ENCODE measurements around the gene ADAMTS17. TPM values are rescaled to one million over a fixed set of nuclear protein-coding genes. Genes with fewer than 3 reads are reported as not detected.

ADAMTS17 gene
- total RNA-seq, 1 experiment from 2014 or later = 0.25 TPM

DNA sequence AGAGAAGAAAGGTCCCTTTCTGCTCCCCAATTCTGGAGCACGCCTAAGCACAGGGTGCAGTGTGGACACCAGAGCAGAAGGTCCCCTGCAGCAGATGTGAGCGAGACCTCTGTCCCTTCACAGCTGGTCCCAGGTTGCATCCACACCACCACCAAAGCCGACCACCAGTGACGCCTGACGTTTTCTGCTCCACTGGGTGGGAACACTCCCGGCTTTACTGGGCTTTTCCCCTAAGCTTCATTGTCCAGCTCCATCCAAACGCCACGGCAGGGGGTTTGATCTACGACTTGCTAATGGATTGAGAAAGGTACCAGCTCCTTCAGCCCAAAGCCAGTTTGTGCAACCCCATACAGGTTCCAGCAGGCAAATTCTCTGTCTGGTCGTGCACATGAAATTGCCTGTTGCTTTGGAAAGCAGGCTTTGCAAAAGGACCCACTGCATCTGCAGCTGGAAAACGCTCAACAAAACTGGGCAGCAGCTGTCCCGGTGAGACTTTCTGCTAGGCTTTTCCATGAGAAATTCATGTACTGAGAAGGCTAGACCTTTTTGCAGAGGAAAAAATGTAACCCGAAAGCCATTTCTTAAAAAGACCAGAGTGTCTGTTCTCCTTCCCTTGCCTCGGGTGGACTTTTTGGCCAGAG, 31.1 kb downstream of the ADAMTS17 start:
- no peak for DNase-seq (ENCODE audit: low spot score)

DNA sequence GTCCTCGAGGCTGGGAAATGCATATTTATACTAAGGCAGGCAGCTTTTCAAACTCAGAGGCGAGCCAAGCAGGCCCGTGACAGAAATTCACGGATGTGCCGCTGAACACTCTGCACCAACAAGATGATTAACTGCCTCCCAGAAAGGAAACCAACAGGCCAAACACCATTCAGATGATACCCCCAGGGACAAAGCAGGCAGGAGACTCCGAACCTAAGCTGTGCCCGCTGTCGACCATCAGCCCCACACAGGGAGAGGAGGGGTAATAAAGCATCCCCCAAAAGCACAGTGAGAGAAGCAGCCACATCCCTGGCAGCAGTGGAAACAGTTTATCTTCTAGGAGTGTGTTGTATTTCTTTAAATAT, 31.8 kb downstream of the ADAMTS17 start:
- DNase-seq (ENCODE audit: low spot score) = no peak

DNA sequence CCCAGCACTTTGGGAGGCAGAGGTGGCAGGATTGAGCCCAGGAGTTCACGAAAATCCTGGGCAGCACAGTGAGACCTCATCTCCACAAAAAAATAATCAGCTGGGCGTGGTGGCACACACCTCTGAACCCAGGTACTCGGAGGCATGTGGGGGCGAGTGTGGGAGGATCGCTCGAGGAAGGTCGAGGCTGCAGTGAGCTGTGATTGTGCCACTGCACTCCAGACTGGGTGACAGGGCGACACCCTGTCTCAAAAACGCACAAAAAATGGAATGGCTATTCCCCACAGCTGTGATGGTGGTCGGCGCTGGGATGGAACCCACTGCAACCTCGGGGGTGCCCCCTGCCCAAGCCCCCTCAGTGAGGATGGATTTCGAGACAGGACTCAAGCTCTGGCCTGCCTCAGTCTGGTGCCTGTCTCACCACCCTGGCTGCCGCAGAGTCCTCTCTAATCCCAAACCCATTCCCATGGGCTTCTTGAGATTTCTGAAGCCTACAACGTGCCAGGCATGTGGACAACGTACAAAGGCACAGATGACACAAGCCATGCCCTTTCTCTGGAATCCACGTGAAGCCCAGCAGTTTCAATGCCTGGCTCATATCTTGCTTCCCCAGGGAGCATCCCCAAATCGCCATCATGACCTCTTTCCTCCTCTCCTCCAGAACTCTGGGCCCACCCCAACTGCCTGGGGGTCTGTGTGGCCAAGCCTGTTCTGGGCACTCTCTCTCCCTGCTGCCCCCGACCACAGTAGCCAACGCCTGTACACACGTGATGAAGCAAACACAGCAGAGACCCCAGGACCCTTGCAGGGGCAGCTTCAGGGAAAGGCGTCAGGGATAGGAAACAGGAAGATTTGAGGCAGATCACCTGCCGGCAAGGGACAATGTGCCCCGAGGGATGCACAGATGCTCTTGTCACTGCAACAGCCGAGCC, 32.4 kb downstream of the ADAMTS17 start:
- DNase-seq (ENCODE audit: low spot score) = no peak

DNA sequence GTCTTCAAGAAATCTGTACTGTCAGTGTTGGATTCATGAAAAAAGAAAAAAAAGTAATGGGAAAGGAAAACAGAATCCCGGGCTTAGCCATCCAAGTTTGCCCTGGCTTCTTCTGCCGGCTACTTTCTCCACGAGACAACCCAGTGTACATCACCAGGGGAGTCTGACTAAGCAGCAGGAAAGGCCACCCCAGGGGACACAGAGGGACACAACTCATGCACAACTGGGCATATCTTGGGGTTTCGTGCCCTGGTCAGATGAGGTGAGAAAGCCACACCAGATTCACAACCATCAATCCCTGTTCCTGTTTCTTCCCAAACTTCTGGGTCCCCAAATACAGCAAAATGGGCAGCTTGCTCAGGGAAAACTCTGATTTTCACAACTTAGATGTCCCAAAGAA, 33.2 kb downstream of the ADAMTS17 start:
- DNase-seq (ENCODE audit: low spot score) = no peak

DNA sequence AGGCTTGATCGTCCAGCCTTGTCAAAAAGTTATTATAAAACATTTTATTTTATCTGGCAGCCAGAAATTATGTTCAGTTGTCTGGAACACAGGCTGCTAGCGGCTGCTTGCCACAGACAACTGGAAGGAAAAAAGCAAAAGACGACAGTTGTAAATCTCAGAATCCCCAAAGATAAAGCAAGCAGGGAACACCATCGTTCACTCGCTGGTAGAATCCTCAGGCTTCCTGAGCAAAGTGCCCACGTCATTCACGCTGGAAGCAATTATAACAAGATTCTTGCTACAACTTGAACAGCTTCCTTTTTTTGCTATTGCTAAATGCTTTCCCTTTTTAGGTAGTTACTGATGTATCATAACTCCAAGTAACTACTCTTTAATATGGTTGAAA, 33.6 kb downstream of the ADAMTS17 start:
- DNase-seq (ENCODE audit: low spot score) = no peak

DNA sequence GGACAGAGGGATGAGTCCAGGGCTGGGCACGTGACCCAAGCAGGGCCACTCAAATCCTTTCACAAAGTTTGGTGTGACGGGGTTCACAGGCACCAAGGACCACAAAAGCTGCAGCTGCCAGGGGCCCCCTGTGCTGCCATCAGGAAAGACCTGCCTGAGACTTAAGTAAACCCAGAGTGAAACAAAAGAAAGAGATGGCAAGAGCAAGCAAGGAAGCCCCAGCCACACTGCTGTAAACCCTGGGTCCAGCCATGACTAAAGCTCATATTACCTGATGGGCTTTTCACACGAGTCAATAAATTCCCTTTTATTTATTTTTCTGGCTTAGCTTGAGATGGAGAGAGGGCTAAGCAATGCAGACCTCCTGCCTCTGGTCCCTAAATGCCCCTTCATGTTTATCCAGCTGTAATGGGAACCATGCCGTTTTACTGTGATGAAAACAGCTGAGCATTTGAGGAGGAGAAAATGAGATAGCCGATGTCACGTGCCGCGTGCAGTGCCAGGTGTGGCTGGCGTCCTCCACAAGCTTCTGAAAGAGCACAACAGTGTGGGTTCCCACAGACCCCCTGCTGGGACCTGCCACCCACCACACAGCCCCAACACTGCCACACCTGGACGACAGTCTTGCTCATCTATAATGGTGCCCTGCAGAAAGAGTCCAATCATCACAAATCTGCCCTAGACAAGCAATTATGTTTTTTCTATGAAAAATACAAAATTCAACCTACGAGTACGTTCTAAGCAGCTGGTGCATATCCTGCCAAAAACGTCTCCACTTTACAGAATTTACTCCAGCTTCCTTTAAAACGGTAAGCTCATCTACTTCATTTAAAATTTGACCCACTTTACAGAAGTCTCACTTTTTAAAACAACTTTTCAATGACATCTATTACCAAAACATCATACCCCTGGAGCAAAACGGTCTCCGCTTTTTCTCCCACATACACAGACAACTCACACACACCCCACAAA, 34.2 kb downstream of the ADAMTS17 start:
- DNase-seq (ENCODE audit: low spot score) = no peak

DNA sequence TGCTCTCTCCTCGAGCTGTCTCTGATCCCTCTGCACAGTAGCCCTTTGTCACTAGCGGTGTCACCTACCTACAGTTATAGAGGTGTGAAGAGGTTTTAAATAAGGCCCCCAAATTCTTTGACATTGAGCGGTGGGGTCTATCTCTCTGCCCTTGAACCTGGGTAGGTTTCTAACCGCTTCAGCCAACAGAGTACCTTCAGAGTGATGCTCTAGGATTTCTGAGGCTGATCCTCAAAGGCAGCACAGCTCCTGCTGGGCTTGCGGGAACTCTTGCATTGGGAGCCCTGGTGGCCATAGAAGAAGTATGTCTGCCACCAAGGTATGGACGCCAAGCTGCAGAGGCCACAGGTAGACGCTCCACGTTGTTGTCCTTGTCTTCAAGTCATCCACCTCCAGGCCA, 35.7 kb downstream of the ADAMTS17 start:
- no peak for DNase-seq (ENCODE audit: low spot score)

DNA sequence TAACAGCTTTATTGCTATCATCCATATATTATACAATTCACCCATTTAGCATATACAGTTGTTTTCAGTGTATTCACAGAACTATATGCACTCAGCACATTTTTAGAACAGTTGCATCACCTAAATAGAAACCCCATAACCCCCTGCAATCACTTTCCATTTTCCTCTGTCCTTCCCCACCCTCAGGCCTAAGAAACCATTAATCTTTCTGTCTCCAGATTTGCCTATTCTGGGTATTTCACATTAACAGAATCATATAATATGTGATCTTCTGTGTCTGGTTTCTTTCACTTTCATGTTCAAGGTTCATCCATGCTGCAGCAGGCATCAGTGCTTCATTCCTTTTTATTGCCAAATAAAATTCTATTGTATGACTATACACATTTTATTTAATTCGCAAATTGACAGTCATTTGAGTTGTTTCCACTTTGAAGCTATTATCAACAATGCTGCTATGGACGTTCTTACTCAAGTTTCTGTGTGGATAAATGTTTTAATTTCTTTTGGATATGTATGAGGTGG, 39.8 kb downstream of the ADAMTS17 start:
- DNase-seq (ENCODE audit: low spot score) = no peak

DNA sequence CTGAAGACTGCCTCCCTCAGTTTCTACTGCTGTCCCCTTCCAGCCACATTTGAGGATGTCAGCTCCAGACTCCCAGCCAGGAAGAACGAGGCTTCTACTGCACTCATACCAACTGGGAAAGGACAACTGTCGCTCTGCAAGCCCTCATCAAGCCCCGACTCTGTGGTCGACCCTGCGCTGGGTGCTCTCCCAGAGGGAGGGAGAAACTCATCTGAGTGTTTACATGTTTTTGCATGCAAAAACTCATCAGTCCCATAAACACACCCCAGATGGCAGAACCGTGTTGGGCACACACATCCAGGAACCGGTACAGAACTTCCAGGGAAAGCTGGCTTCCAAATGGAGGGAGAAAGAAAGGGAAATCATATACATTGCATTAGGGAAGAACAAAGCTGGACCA, 43.5 kb downstream of the ADAMTS17 start:
- no peak for DNase-seq (ENCODE audit: low spot score)

DNA sequence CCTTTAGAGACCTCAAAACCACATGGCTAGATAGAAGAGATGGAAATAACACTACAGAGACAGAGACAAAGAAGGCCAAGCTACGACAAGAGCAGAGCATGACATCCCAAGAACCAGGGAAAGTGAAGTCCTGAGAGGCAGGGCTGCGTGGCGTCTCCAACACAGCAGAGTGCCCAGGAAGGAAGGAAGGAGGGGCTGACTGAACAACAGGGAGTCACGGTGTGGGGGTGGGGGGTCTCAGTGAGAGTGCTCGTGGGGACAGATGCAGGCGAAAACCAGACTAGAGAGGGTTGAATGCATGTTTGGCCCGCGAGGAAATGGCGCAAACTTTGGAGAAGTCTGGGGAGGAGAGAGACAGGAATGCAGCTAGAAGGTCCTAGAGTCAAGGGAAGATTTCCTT, 44.0 kb downstream of the ADAMTS17 start:
- no peak for DNase-seq (ENCODE audit: low spot score)

DNA sequence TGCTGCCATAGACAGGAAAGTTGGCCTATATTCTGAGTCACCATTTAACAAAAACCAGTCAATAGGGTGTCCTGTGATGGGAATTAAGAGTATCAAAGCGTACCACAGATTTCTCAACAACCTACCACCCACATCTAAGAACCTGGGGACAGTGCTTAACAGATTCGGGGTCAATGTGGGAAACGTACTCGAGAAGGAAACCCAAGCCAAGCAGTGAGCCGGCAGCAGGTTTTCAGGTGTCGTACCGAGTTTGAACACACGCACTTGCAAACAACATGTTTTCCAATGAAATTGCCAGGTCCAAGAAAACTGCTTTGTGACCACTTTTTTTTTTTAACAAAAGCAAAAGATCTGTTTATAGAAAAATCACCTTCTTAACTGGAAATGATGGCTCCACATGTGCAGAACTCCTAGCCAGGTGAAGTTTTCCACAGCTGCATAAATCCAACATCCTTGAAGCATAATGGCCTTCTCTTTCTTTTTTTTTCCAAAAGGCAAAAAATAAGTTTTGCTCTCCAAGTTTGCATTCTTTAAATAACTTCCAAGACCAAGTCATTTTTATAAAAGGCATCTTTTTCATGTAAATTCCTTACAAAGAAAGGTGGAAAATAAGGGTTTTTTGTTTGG, 45.7 kb downstream of the ADAMTS17 start:
- no peak for DNase-seq (ENCODE audit: low spot score)

DNA sequence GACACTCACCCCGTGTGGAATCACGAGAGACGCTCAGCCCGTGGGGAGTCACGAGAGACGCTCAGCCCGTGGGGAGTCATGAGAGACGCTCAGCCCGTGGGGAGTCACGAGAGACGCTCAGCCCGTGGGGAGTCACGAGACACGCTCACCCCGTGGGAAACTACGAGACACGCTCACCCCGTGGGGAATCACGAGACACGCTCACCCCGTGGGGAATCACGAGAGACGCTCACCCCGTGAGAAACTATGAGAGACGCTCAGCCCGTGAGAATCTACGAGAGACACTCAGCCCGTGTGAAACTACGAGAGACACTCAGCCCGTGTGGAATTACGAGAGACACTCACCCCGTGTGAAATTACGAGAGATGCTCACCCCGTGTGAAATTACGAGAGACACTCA, 49.8 kb downstream of the ADAMTS17 start:
- no peak for DNase-seq (ENCODE audit: low spot score)

DNA sequence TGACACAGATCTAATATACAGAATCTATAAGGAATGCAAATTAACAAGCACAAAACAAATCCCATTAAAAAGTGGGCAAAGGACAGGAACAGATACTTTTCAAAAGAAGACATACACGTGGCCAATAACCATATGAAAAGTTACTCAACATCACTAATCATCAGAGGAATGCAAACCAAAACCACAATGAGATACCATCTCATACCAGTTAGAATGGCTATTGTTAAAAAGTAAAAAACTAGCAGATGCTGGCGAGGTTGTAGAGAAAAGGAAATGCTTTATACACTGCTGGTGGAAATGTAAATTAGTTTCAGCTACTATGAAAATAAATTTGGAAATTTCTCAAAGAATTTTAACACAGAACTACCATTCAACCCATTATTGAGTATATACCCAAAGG, 50.7 kb downstream of the ADAMTS17 start:
- peak; percentile 9 for DNase-seq (ENCODE audit: low spot score)

DNA sequence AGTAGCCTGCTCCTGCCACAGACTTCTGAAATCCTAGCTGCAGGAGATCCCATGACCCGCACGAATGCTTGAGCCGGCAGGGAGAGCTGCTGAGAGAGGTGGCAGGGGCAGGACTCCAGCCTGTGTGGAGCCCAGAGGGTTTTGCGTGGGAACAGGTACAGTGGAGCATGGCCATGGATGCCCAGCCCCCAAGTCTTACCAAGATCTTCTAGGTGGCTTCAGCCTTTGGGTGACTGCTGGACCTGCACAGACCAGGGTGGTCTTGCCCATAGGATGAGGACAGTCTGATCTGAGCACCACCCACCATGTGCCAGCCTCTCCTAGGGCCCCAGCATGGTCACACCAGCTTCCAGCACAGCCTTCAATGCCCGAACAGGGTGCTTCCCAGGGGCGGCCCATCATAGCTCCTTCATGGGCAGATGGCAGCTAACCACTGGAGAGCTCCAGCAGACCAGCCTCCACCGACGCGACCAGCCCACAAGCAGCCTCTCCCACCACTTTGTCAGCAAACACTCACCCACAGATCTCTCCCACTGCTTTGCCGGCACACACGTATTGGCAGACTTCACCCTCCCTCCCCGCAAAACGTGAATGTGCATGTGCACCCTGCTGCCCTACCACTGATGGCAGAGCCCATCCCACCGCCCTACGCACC, 56.0 kb downstream of the ADAMTS17 start:
- DNase-seq (ENCODE audit: low spot score) = no peak

DNA sequence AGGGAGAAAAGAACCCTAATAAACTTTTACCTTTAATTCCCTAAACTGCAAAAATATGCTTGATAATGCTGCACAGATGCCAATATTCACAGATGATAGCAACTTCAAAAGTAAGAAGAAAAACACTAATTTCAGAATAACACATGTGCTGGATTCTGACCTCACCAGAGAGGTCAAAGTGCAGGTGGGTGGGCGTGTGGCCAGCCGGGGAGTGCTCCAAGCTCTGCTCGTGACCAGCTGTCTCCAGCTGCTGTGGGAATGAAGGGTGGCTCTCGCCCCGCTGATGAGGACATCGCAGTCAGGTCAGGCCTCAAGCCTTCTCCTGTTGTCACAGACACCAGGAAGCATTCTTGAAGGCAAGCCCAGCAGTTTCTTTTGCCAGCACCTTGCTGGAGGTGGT, 57.1 kb downstream of the ADAMTS17 start:
- no peak for DNase-seq (ENCODE audit: low spot score)

DNA sequence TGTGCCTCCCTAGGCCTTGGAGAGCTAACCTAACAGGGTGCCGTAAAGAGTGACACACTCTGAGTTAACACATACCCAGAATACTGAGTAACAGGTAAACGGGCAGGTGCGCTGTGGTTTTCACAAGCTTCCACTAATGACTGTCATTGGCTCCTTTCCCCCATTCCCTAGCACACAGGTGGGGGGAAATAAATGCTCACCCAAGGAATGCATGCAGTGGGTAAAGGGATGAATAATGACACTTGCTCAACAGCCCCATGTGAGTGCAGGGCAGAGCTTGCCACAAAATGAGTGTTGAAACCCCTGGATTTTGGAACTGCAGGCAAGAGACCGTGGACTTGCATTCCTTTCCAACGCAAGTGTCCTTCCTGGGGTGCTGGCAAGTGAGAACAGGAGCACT, 57.6 kb downstream of the ADAMTS17 start:
- DNase-seq (ENCODE audit: low spot score) = no peak

DNA sequence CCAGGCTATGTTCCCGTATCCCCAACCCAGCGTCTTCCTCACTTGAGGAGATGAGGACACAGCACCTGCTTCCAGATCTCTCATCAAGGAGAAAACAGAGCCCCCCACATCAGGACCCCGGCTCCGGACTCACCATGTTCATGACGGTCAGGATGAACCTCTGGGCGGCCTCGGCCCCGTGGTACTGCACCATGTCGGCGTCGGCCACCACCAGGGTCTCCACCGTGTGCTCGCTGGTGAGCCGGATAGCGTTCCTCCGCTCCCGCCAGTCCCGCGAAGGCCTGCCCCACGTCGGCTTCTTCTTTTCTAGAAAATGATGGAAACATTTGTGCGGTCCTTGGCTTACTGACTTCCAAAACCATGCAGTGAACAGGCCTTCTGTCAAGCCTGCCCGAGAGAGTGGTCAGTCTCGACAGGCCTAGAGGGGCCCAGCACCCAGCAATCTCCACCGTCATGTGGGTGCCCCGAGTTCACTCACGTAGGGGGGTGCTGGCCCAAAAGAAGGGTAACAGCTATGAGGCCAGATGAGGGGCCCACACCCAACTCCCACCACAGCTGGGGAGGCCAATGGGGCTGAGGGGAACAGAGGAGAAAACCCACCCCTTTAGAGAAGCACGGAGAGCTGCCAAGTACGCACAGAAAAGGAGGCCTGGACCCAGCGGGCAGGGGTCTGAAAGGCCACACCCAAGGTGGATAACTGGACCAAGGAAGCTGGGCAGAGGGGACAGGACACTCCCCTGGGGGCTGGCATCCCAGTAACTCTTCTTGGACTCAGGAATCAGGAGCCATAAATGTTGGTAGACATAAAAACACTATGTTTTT, 60.5 kb downstream of the ADAMTS17 start:
- no peak for DNase-seq (ENCODE audit: low spot score)

DNA sequence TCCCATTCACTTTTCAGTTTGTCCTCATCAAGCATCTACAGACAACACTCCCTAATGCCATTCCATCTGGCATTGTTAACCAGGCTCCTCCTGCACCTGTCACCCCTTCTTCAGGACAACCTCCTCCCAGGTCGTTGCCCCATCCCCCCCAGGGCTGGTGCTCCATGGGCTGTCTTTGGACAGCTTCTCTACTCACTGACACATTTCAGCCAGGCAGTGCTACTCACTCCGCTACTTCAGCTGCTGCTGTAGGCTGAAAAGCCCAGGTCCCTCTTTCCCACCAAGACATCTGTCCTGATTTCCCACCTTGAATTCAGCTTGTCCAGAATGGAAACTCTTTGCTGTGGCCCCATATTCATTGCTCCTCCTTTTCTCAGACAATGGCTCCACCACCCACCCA, 61.9 kb downstream of the ADAMTS17 start:
- DNase-seq (ENCODE audit: low spot score) = no peak

DNA sequence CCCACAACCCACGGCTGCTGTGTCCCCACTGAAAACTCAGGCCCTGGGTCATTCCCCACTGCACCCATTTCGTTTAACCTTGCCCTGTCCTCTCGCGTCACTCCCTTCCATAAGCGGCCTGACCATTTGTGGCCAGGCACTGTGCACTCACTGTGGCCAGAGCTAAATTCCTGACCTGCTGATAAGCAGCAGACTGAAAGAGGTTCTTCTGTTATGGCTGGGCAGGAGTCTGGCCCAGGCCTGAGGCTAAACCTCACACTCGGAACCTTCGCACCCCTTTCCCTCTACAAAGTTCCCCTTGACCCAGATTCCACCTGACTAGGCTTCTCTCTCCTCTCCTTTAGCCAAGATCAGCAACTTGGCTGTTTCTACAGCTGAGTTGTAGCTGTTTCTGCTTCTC, 62.3 kb downstream of the ADAMTS17 start:
- DNase-seq (ENCODE audit: low spot score) = no peak

Data from H4 (cell line).